Right renal cortex interstitium (tissue), 3 donors: ENCODE results near the gene HSP90AB1. TPM values are rescaled to one million over a fixed set of nuclear protein-coding genes. Genes with fewer than 3 reads are reported as not detected.
A peak's percentile ranks its signal among the peaks of the same experiment; 100 is the strongest.

ENCODE experiments used
- DNase-seq, 3 donors: peaks; one replicate each; pipeline ENCODE4 v3.0.0-alpha.2; 2013; ENCODE audit warnings: low read depth in 3 of 3, low spot score in 2 of 3
- polyA plus RNA-seq, 3 donors: library from polyadenylated mRNA; unstranded; fragments of 120-200 nt; gene quantifications; one replicate each; pipeline ENCODE4 v1.2.1, GENCODE V29; 2013; ENCODE audit not compliant: insufficient read length in 3 of 3

HSP90AB1 gene
- polyA plus RNA-seq, 3 donors: 1,281 to 1,316 (median 1,306) TPM

DNA sequence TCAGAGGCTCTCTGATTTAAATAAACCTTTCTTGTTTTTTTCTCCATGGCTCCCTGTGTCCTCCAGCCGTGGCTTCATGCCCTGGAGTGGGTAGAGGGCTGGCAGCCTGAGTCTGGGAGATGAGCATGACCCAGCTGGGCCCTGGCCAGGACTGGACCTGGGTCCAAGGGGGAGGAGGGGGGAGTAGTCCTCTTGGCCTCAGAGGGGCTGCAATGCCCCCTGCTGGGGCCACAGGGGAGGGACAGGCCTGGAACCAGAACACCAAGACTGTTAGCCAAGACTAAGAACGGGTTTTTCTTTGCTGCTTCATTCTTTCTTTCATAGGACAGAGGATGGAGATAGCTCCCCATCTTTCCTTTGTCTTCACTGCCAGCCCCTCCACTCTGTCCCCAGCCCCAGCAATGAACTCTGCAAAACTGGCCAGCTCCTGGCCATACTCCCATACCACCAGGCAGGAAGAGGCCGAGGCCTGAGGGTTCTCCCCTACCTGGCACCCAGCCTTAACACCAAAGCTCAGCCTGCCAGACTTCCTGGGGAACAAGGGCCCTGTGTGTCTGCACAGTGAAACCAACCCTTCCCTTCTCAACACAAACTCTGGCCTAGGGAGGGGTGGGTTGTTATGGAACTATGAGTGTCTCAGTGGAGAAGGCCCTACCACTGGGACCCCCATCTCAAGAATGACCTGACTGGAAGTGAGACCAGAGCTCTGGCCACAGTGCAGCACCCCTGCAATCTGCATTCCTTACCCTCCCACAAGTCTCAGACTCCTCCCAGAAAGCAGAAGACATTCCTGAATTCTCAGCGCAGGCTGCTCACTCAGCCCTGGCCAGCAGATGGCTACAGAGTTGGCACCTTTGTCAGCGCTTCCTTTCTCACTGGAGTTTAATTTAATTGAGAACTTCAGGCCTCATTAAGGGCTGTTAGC is 12.5 kb upstream of the HSP90AB1 start:
- no peak for DNase-seq

GRCh38 chr6:44235269-44235668 is 11.6 kb upstream of the HSP90AB1 start:
- DNase-seq: no peak

DNA sequence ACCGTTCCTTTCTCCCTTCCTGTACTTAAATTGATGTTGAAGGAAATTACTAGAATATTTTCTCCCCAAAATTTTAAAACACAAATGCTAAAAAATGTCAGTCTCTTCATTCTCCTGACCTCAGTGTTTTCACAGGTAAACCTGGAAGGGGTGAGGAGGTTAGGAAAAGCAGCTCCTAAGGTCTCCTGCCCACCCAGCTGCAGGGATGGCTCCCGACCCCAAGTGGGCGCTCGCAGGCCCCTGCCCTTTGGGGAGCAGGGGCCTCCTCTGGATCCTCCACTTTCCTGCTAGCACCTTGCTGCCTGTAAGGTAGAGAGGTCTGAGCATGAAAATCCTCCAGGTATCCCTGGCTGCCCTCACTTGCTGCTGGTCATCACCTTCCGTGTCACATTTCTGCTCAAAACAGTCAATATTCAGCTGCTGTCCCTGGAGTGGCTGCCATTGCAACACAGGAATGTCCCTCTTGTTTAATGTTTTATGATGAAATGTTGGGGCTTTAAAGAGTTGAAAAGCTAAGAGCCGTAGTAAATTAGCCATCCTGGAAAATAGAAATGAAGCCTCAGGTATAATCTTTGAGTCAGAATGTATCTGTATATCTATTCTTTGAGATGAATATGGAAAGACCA is 10.9 kb upstream of the HSP90AB1 start:
- no peak for DNase-seq

GRCh38 chr6:44237021-44237812 is 9.7 kb upstream of the HSP90AB1 start:
- peak in 1 of 3 donors; percentile 80 for DNase-seq

DNA sequence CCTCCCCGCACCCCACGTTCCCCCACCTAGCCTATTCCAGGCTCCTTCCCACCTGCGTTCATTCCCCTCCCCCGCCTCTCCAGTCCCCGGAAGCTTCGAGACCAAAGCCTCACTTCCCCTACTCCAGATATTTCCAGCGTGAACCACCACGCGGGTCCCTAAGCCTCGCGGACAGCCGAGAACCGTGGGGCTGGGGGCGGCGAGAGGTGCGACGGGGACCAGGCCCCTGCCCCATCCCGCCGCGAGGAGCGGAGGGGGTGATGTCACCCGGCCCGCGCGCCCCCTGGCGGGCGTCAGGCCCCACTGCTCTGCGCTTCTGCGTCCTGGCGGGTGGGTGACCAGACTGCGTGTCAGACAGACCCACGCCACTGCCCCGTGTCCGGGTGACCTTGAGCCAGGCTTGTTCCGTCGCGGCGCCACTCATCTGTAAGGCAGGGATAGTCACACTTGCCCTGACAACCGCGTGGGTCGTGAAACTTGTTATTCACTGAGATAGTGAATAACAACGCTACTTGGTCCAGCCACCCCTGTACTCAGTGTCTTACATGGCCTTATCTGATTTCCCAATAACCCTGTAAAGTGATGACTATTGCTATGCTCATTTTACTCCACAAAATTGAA is 9.0 kb upstream of the HSP90AB1 start:
- DNase-seq: no peak

DNA sequence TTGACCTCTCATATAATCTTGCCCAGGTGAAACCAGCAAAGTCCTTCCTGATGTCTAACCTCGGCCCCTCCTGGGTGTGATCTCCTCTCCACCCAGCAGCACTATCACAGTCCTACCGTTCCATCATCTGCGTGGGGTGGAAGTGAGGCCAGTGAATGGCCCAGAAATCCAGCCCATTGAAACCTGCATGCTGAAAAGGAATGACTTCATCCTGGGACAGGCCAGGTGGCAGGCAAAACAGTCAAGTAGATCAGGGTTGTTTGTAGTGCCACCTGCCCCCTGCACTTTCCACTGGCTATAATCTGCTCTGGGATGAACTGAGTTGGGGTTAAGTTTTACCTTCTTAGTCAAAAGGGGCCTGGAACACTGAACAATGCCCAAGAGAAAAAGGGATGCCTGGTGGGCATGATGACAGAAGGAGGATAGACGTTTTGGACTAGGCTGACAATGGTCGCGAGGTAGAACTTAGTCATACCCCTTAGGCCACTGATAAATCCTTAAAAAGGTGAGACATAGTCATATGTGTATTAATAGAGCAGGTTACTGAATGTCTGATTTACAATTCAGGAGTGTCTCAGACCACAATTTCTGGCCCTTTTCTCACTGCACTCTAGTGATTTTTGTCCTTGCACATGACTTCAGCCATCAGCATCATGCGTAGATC is 8.1 kb upstream of the HSP90AB1 start:
- DNase-seq: no peak

- no peak for DNase-seq
Observed at GRCh38 chr6:44243345-44243744, 3.6 kb upstream of the HSP90AB1 start.

- DNase-seq: no peak
Observed at GRCh38 chr6:44245391-44245911, 1.4 kb upstream of the HSP90AB1 start.

DNA sequence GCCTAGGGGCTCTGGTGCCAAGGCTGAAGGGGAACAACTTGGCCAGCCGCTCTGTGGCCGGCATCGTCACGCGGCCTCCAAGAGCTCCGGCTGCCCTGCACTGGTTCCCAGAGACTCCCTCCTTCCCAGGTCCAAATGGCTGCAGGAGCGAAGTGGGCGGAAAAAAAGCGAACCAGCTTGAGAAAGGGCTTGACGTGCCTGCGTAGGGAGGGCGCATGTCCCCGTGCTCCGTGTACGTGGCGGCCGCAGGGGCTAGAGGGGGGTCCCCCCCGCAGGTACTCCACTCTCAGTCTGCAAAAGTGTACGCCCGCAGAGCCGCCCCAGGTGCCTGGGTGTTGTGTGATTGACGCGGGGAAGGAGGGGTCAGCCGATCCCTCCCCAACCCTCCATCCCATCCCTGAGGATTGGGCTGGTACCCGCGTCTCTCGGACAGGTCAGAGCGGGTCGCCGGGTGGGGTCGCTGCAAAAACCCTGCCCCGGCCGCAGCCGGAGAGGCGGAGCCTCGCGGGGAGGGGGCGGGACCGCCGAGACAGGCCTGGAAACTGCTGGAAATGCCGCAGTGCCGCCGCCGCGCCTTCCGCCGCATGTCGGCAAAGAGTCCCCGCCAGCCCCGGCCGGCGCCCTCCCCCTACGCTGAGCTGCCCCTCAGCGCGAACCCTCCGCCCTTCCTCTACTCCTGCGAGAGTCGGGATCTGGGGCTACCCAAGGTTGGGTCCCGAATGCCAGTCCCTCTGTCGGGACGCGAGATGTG is 814 bp upstream of the HSP90AB1 start:
- peak in 1 of 3 donors; percentile 72 for DNase-seq

DNA sequence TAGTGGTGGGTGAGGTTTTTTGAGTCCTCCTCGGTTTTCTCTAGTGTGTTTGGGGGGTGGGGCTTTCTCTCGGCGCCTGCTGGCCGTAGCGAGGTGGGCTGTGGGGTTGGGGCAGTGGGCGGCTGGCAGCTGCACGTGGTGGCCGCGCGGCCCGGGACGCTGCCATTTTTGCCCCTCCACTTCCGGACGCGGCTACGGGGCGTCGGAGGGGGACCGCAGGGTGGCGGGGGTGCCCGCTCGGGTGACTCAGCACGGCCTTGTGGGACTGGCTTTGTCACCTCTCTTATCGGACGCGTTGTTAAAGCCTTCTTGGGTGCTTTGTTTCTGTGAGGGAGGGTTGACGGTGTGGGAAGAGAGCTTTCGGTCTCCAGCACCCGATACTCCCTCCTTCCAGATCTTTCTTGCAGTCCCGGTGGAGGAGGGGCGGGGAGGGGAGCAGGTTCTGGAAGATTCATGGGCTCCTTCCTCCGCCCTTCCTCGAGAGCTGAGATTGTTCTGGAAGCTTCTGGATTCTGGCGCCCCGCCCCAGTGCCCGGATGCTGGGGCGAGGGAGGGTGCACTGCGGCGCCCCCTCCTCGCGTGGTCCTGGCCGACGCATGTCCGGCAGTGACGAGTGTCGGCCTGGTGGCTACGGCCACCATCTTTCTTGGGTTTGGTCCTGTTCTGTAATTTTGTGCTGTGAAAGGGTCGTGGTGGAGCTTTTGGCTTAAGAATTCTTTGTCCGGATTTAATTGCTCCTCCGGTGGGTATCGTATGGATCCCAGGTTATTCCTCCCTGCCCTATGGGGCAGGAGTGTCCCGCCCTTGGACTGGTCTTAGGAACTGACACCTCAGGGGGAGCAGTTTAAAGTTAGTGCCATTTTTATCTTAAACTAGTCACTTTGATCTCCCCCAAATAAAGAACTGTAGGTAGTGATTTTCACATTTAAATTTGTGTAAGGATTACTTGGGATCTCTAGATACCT is 719 bp downstream of the HSP90AB1 start:
- DNase-seq: no peak

DNA sequence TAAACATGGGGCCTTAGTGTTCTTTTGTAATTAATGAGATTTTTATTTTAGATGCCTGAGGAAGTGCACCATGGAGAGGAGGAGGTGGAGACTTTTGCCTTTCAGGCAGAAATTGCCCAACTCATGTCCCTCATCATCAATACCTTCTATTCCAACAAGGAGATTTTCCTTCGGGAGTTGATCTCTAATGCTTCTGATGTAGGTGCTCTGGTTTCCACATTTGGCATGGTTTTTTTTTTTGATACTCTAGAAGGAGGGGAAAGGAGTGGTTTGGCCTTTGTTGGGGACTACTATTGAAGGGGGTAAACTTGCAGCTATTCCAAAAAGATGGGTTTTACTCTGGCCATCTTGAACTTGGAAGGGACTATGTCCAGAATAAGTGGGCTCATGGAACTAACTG is 1.7 kb downstream of the HSP90AB1 start:
- DNase-seq: no peak

DNA sequence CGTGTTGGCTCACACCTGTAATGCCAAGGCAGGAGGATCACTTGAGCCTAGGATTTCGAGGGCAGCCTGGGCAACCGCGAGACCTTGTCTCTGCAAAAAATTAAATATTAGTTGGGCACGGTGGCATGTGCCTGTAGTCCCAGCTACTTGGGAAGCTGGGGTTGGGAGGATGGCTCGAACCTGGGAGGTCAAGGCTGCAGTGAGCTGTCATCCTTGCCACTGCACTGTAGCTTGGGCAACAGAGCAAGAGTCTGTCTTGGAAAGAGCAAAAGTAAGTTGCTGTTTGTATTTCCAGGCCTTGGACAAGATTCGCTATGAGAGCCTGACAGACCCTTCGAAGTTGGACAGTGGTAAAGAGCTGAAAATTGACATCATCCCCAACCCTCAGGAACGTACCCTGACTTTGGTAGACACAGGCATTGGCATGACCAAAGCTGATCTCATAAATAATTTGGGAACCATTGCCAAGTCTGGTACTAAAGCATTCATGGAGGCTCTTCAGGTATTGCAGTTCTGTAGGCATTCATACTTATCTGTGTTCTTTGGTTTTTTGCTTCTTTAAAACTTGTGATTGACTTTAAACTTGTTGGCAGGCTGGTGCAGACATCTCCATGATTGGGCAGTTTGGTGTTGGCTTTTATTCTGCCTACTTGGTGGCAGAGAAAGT is 2.3 kb downstream of the HSP90AB1 start:
- DNase-seq: no peak

DNA sequence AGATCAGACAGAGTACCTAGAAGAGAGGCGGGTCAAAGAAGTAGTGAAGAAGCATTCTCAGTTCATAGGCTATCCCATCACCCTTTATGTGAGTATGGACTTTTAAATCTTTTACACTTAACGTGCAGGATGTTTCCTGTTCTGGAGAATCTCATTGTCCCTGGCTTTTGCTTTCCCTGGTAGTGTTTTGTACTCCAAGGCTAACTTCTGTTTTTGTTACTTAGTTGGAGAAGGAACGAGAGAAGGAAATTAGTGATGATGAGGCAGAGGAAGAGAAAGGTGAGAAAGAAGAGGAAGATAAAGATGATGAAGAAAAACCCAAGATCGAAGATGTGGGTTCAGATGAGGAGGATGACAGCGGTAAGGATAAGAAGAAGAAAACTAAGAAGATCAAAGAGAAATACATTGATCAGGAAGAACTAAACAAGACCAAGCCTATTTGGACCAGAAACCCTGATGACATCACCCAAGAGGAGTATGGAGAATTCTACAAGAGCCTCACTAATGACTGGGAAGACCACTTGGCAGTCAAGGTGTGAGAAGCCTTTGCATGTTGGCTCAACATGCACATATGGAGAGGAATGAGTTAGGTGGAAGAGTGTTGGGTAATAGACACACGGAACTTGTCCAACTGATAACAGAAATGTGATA is 3.3 kb downstream of the HSP90AB1 start:
- DNase-seq: no peak

GRCh38 chr6:44250718-44251123 is 3.8 kb downstream of the HSP90AB1 start:
- no peak for DNase-seq

GRCh38 chr6:44251576-44252524 is 4.9 kb downstream of the HSP90AB1 start:
- DNase-seq: no peak
